ENCODE data around the gene CEND1.

- TF ChIP-seq, protein P1, sequence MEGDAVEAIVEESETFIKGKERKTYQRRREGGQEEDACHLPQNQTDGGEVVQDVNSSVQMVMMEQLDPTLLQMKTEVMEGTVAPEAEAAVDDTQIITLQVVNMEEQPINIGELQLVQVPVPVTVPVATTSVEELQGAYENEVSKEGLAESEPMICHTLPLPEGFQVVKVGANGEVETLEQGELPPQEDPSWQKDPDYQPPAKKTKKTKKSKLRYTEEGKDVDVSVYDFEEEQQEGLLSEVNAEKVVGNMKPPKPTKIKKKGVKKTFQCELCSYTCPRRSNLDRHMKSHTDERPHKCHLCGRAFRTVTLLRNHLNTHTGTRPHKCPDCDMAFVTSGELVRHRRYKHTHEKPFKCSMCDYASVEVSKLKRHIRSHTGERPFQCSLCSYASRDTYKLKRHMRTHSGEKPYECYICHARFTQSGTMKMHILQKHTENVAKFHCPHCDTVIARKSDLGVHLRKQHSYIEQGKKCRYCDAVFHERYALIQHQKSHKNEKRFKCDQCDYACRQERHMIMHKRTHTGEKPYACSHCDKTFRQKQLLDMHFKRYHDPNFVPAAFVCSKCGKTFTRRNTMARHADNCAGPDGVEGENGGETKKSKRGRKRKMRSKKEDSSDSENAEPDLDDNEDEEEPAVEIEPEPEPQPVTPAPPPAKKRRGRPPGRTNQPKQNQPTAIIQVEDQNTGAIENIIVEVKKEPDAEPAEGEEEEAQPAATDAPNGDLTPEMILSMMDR (conservative IDR thresholded peaks at IDR 0.05): no peak
- no peak for TF ChIP-seq EZH2 (IDR thresholded peaks at IDR 0.05; ENCODE audit: low read depth)
Measured at GRCh38 chr11:823441-824291, 33.8 kb upstream of the CEND1 start.

Measured in PC-9 (cell line).